NCI-H1436 treated with DMSO at 0.1 percent for 48 hours (cell line): ENCODE measurements around the gene KHDRBS2.
"Not testable (repeated sequence)": the region's sequence is repeated elsewhere in the genome, so short reads cannot be mapped to it uniquely, and the experiment has no call there.

Experiments used
- DNase-seq: peaks from one replicate; lab custom pipeline; 2025; lab: John Stamatoyannopoulos, UW

The KHDRBS2 gene

GRCh38 chr6:61867635-61868034 is 418.4 kb downstream of the KHDRBS2 start:
- DNase-seq, result no peak

GRCh38 chr6:61857541-61857940 is 428.5 kb downstream of the KHDRBS2 start:
- DNase-seq, result no peak

GRCh38 chr6:61841958-61842357 is 444.1 kb downstream of the KHDRBS2 start:
- no peak for DNase-seq

- no peak for DNase-seq
Measured at GRCh38 chr6:61835237-61835636, 450.8 kb downstream of the KHDRBS2 start.

GRCh38 chr6:61833176-61833755 is 452.8 kb downstream of the KHDRBS2 start:
- no peak for DNase-seq

GRCh38 chr6:61817716-61818115 is 468.3 kb downstream of the KHDRBS2 start:
- no peak for DNase-seq

GRCh38 chr6:61810047-61810446 is 476.0 kb downstream of the KHDRBS2 start:
- DNase-seq, result no peak

GRCh38 chr6:61809004-61809595 is 476.9 kb downstream of the KHDRBS2 start:
- no peak for DNase-seq

- no peak for DNase-seq
Measured at GRCh38 chr6:61787998-61788397, 498.0 kb downstream of the KHDRBS2 start.

- DNase-seq, result not testable (repeated sequence)
Measured at GRCh38 chr6:61769446-61769845, 516.6 kb downstream of the KHDRBS2 start.

- DNase-seq, result no peak
Measured at GRCh38 chr6:61755739-61756138, 530.3 kb downstream of the KHDRBS2 start.

- DNase-seq, result no peak
Measured at GRCh38 chr6:61751986-61752385, 534.0 kb downstream of the KHDRBS2 start.

- no peak for DNase-seq
Measured at GRCh38 chr6:61745994-61746393, 540.0 kb downstream of the KHDRBS2 start.

GRCh38 chr6:61711849-61712248 is 574.2 kb downstream of the KHDRBS2 start:
- DNase-seq, result no peak

GRCh38 chr6:61688165-61688564 is 597.9 kb downstream of the KHDRBS2 start:
- no peak for DNase-seq

- no peak for DNase-seq
Measured at GRCh38 chr6:61682562-61682961, 603.5 kb downstream of the KHDRBS2 start.

GRCh38 chr6:61679625-61680024 is 606.4 kb downstream of the KHDRBS2 start:
- DNase-seq, result no peak

GRCh38 chr6:61675734-61676133 is 610.3 kb downstream of the KHDRBS2 start:
- no peak for DNase-seq

- DNase-seq, result no peak
Measured at GRCh38 chr6:61649845-61650244, 636.2 kb downstream of the KHDRBS2 start.

GRCh38 chr6:61640463-61640862 is 645.6 kb downstream of the KHDRBS2 start:
- no peak for DNase-seq
